Measurements from ENCODE around the gene KEL. TPM values are rescaled to one million over a fixed set of nuclear protein-coding genes. Genes with fewer than 3 reads are reported as not detected.

Gene KEL
- total RNA-seq, 1 experiment from 2014 or later, result 0.91 TPM

- DNase-seq (ENCODE audit: low read depth, low spot score), result no peak
- H4K20me1 ChIP-seq (ENCODE audit: insufficient read depth), result no peaks in the 10 kb centered on the region
- no peak overlapping the region for H3K4me3 ChIP-seq (replicated peaks in 1 of 2; ENCODE audit: low read depth in 1 of 2, low read length in 2 of 2)
- no peaks in the 10 kb centered on the region for H3K9me2 ChIP-seq (ENCODE audit: insufficient read depth)
- TF ChIP-seq POLR2AphosphoS5 (IDR thresholded peaks at IDR 0.05; ENCODE audit: low read depth, low read length) (no peak), ELF1 (IDR thresholded peaks at IDR 0.05; ENCODE audit: borderline replicate concordance, low read depth) (no peak), REST (IDR thresholded peaks at IDR 0.05; ENCODE audit: low read depth) (no peak), CEBPB (IDR thresholded peaks at IDR 0.05; ENCODE audit: low read depth) (no peak)
- intact Hi-C loops (cut with micrococcal nuclease), result no loop called here
- no peaks in the 10 kb centered on the region for H3K79me2 ChIP-seq (ENCODE audit: insufficient read depth, low read length)
- no peaks in the 10 kb centered on the region for H3K36me3 ChIP-seq (ENCODE audit: control insufficient read depth in 1 of 2, insufficient read depth in 2 of 2, low read length in 2 of 2)
- ChIA-PET RAD21 (ENCODE audit: low non-redundant PET in 1 of 2, low total read pairs in 2 of 2, uncharacterized antibody in 2 of 2, unreplicated experiment in 2 of 2) (no interaction called here), POLR2A (no interaction called here), CTCF (no interaction called here)
- H3K27ac ChIP-seq (ENCODE audit: low read depth, low read length), result no peak overlapping the region
- no peak overlapping the region for H3K4me2 ChIP-seq (ENCODE audit: low read length)
- no peak for ATAC-seq
- H3K4me1 ChIP-seq (ENCODE audit: control insufficient read depth in 1 of 2, insufficient read depth in 2 of 2, low read length in 2 of 2), result no peaks in the 10 kb centered on the region
- no peak overlapping the region for H2AFZ ChIP-seq (ENCODE audit: low read depth, low read length, poor library complexity, severe bottlenecking)
- BruUV-seq (replicated peaks), result no TSS peak
- no peaks in the 10 kb centered on the region for H3K27me3 ChIP-seq (ENCODE audit: insufficient read depth, low read length)
- no peaks in the 10 kb centered on the region for H3K9me3 ChIP-seq (ENCODE audit: control insufficient read depth in 1 of 2, insufficient read depth in 1 of 2, low read depth in 1 of 2, low read length in 2 of 2)
- H3K9ac ChIP-seq (ENCODE audit: low read length), result no peak overlapping the region
Observed at GRCh38 chr7:142932386-142933091, 29.6 kb downstream of the KEL start.

- no peak overlapping the region for H2AFZ ChIP-seq (ENCODE audit: low read depth, low read length, poor library complexity, severe bottlenecking)
- no peaks in the 10 kb centered on the region for H3K4me1 ChIP-seq (ENCODE audit: control insufficient read depth in 1 of 2, insufficient read depth in 2 of 2, low read length in 2 of 2)
- intact Hi-C loops (cut with micrococcal nuclease), result no loop called here
- POLR2A ChIA-PET, result no interaction called here
- no peaks in the 10 kb centered on the region for H3K9me2 ChIP-seq (ENCODE audit: insufficient read depth)
- no peak overlapping the region for H3K9ac ChIP-seq (ENCODE audit: low read length)
- H3K79me2 ChIP-seq (ENCODE audit: insufficient read depth, low read length), result no peaks in the 10 kb centered on the region
- no peaks in the 10 kb centered on the region for H3K9me3 ChIP-seq (ENCODE audit: control insufficient read depth in 1 of 2, insufficient read depth in 1 of 2, low read depth in 1 of 2, low read length in 2 of 2)
- CTCF ChIA-PET, result no interaction called here
- RAD21 ChIA-PET (ENCODE audit: low non-redundant PET in 1 of 2, low total read pairs in 2 of 2, uncharacterized antibody in 2 of 2, unreplicated experiment in 2 of 2), result no interaction called here
- H3K27ac ChIP-seq (ENCODE audit: low read depth, low read length), result no peak overlapping the region
- no peaks in the 10 kb centered on the region for H3K27me3 ChIP-seq (ENCODE audit: insufficient read depth, low read length)
- no peaks in the 10 kb centered on the region for H4K20me1 ChIP-seq (ENCODE audit: insufficient read depth)
- H3K36me3 ChIP-seq (ENCODE audit: control insufficient read depth in 1 of 2, insufficient read depth in 2 of 2, low read length in 2 of 2), result no peaks in the 10 kb centered on the region
- no peak overlapping the region for H3K4me2 ChIP-seq (ENCODE audit: low read length)
- DNase-seq (ENCODE audit: low read depth, low spot score) (no peak), ATAC-seq (no peak)
- H3K4me3 ChIP-seq (replicated peaks in 1 of 2; ENCODE audit: low read depth in 1 of 2, low read length in 2 of 2), result no peak overlapping the region
- no TSS peak for BruUV-seq (replicated peaks)
- TF ChIP-seq MAX (IDR thresholded peaks at IDR 0.05), result no peak
- no peak for TF ChIP-seq FOSL1 (IDR thresholded peaks at IDR 0.05; ENCODE audit: low read depth)
- TF ChIP-seq SIN3A (IDR thresholded peaks at IDR 0.05; ENCODE audit: low read depth), result no peak
- no peak for TF ChIP-seq REST (IDR thresholded peaks at IDR 0.05; ENCODE audit: low read depth)
- no peak for TF ChIP-seq CEBPB (IDR thresholded peaks at IDR 0.05; ENCODE audit: low read depth)
- no peak for TF ChIP-seq SP1 (IDR thresholded peaks at IDR 0.05; ENCODE audit: low read depth)
- no peak for TF ChIP-seq TCF7L2 (IDR thresholded peaks at IDR 0.05; ENCODE audit: borderline replicate concordance, extremely low read depth, insufficient read depth, insufficient read length)
- TF ChIP-seq POLR2AphosphoS5 (IDR thresholded peaks at IDR 0.05; ENCODE audit: low read depth, low read length), result no peak
- TF ChIP-seq SRF (IDR thresholded peaks at IDR 0.05; ENCODE audit: low read depth), result no peak
- no peak for TF ChIP-seq EZH2 (IDR thresholded peaks at IDR 0.05)
- no peak for TF ChIP-seq ZFX (IDR thresholded peaks at IDR 0.05)
Observed at GRCh38 chr7:142930126-142930730, 31.9 kb downstream of the KEL start.

Data from HCT116 (cell line).